GM13976 (cell line): Measurements from ENCODE around the gene AAR2.

Source experiments
- DNase-seq: peaks from one replicate; pipeline ENCODE4 v3.0.0; 2012; ENCODE audit warnings: low spot score
- in situ Hi-C: fragments of 300-500 bp; cut with MboI; formaldehyde crosslinking; loops from one replicate; pipeline ENCODE4 v1.12.0; 2022; ENCODE audit warnings: low sequenced_read_pairs, mixed read lengths, inconsistent platforms; ENCODE audit not compliant: unreplicated experiment
- TF ChIP-seq, protein P1 (sequence below): IDR thresholded peaks from 2 replicates; pipeline ENCODE4 v1.5.1; 2012; ENCODE audit warnings: borderline replicate concordance, mild to moderate bottlenecking; ENCODE audit not compliant: insufficient read depth; ENCODE audit errors: extremely low read depth, missing control alignments, control extremely low read depth

Gene AAR2

DNA sequence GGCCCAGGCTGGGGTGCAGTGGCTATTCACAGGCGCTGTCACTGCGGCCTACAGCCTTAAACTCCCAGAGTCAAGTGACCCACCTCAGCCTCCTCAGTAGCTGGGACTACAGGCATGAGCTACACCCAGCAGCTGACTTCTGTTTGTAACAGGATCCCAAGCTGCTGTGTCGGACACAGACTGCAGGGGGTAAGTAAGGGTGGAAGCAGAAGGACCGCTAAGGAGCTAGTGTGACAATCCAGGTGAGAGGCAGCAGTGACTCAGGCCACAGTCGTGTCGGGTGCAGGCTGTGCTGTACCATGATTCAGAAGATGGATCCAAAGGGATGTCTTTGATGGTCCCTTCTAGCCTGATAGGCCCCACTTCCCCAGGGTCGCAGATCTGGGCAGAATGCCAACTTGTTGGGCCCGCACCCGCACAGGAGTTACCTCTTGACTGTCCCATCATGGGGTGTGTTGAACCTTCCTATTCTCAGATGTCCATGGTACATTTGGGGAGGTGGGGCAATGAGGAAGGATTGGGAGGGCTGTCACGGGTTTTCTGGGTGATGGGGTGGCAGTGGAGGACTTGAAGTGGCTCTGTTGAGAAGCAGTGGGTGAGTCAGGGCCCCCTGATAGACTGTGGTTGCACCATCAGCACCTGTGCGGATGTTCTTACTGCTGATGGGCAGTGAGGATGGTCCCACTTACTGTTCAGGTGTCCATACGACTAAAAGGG is 25.3 kb downstream of the AAR2 start:
- in situ Hi-C loops: no loop called here
- no peak for DNase-seq

DNA sequence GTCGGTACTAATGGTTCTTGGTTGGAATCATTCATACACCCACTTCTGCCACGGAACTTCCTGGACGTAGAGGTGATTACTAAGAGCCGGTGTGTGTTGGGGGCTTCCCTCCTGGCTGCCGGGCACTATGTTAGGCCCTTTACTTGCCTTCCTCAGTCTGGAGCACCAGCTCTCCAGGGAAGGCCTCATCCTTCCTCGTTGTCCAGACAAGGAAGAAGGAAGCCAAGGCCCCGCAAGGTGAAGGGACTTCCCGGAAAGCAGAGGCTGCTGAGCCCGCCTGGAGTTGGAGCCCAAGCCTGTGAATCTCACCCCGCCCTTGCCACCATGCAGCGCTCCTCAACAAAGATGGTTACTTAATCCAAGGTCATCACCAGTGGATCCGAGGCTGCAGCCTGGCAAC is 26.2 kb downstream of the AAR2 start:
- TF ChIP-seq, protein P1, sequence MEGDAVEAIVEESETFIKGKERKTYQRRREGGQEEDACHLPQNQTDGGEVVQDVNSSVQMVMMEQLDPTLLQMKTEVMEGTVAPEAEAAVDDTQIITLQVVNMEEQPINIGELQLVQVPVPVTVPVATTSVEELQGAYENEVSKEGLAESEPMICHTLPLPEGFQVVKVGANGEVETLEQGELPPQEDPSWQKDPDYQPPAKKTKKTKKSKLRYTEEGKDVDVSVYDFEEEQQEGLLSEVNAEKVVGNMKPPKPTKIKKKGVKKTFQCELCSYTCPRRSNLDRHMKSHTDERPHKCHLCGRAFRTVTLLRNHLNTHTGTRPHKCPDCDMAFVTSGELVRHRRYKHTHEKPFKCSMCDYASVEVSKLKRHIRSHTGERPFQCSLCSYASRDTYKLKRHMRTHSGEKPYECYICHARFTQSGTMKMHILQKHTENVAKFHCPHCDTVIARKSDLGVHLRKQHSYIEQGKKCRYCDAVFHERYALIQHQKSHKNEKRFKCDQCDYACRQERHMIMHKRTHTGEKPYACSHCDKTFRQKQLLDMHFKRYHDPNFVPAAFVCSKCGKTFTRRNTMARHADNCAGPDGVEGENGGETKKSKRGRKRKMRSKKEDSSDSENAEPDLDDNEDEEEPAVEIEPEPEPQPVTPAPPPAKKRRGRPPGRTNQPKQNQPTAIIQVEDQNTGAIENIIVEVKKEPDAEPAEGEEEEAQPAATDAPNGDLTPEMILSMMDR: no peak
- no peak for DNase-seq
- in situ Hi-C loops: no loop called here

More for the DNA sequence above, 25.3 kb downstream of the AAR2 start:
- TF ChIP-seq, protein P1: no peak

DNA sequence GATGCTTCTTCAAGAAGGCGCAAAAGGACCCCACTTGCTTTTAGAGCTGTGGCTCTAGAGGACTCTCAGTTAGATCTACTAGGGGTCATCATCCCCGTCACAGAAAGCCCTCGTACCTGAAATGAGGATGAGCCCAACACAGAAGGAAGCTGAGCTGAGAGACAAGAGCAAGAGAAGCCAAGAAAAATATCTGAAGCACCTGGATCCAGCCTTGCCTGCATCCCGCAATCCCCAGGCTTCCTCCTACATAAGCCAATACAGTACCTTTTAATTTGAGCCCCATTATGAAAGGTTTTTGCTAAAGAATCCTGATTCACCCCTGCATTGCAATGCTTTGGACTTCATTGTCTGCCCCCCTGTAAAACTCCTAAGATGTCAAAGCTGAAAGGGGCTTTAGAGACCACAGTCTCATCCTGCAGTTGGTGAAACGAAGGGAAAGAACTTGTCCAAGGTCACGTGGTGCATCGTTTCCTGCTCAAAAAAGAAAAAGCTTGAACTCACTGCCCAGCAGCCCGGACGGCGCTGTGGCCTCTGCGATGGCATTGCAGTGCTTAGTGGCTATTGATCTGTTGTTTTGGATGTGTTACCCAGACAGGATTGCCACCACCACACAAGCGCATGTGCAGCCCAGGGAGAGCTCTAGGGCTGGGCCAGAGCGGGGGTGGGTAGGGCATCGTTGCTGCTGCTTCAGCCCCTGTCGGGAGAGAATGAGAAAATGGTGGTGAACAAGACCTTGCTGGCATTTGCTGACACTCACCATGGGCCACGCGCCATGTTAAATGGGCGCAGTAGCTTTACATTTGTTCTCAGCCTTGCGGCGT is 28.4 kb downstream of the AAR2 start:
- in situ Hi-C loops: no loop called here
- no peak for DNase-seq
- TF ChIP-seq, protein P1: no peak

DNA sequence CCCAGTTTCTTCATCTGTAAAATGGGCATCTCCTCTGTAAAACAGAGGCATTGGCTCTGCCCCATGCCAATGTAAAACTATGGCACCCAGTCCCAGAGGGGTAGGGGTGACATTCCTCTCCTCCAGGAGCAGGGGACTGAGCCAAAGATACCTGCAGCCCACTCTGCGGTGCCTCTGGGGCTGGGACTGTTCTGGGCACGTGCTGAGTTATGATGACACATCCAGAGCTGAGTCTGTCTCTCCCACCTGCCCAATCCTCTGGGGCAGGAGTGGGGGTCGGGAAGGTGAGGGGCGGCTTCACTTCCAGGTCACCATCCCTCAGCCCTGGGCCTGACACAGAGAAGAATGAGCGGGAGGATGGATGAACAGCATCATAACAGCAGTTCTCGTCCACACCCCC is 29.9 kb downstream of the AAR2 start:
- DNase-seq: no peak
- in situ Hi-C loops: no loop called here
- TF ChIP-seq, protein P1: no peak

DNA sequence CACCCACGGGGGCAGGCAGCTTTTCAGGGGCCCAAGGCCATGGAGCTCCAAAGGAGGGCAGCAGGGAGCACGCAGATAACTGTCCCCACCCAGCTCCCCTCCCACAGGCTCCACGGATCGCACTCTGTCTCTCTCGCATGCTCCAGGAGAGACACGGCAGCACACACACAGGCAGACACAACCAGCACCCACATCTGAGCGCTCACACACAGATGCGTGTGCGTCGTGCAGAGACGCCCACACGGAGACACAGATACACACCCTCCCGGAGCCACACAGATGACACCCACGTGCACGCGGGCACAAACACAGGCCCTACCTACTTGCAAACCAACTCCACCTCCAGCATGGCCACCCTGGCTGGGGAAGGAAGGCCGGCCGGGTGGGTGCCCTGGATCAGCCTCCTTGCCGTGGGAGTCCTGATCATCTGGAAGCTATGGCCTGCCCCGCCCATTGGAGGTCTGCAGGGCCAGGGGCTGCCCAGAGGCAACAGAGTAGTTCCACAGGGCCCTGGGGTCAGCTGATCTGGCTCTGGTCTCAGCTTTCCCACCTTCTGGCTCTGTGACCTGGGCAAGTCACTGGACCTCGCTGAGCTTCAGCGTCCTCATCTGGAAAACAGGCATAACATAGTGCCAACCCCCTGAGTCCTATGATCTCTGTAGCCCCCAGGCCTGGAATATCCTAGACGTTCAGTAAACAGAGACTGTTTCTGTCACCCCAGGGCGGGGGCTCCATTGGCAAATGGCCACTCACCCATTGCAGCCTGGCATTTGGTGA is 31.5 kb downstream of the AAR2 start:
- in situ Hi-C loops: no loop called here
- no peak for DNase-seq
- TF ChIP-seq, protein P1: no peak

DNA sequence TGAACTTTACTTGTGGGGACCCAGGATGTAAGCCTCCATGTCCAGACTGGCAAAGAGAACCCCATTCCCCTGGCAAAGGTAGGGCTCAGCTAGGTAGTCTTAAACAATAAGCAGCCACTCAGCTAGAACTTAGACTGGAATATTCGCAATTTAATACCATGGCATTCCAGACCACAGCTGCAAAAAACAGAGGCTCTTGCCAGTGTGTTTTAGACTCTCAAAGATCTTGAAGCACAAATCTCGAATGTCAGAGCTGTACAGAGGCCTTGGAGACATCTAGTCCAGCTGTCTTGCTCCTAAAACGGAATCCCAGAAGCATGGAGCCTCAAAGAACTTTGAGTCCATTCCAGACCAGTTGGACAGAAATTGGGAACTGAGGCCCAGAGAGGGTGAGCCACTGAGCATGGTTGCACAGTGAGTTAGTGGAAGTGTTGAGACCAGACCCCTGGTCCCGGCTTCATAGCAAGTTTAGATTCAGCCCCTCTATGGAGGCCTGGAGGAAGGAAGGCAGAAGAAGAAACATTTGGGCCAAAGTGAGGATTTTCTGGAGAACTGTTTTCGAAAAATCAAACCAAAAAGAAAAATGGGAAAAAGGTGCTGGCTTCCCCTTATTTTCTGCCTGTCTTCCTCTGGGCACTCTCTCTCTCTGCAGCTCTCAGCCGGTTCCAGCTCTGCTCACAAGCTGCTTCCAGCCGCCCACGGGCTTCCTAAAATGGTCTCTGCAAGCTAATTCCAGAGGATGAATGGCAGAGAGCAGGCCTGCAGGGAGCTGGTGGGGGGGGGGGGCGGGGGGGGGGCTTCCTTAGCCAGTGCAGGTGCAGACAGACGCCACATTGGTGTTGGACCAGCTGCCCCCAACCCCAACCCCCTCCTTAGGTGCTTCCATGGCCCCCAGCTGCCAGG is 32.4 kb downstream of the AAR2 start:
- TF ChIP-seq, protein P1: no peak
- in situ Hi-C loops: no loop called here
- no peak for DNase-seq
